PC-9 (cell line): Measurements from ENCODE around the gene MACC1.

ENCODE experiments used
- CTCF ChIP-seq: fragments of 200-600 bp; sonication (generic); conservative IDR thresholded peaks from 2 replicates; pipeline ENCODE4 v1.6.1; 2017; ENCODE audit warnings: mixed run types, antibody characterized with exemption, mild to moderate bottlenecking, moderate library complexity
- EZH2 ChIP-seq: fragments of 200-600 bp; sonication (generic); IDR thresholded peaks from 2 replicates; pipeline ENCODE4 v1.8.0; 2017; ENCODE audit warnings: antibody characterized with exemption, low read depth

GRCh38 chr7:20113427-20114027 is 103.7 kb downstream of the MACC1 start:
- no peak for TF ChIP-seq CTCF
- TF ChIP-seq EZH2: no peak
